GOT3 (cell line): ENCODE measurements around the gene DNAJB12.

Experiments used
- DNase-seq: peaks from one replicate; lab custom pipeline; 2025; ENCODE audit warnings: mixed read lengths; lab: John Stamatoyannopoulos, UW

Gene DNAJB12

GRCh38 chr10:72291019-72291532, 63.6 kb downstream of the DNAJB12 start:
- DNase-seq = no peak

- no peak for DNase-seq
Measured at GRCh38 chr10:72285972-72286521, 68.7 kb downstream of the DNAJB12 start.

GRCh38 chr10:72283131-72283530, 71.6 kb downstream of the DNAJB12 start:
- DNase-seq = no peak
